Non-pigmented ciliary epithelial cell (primary cell): ENCODE data around the gene GSTT2B.
"Not testable (repeated sequence)": the region's sequence is repeated elsewhere in the genome, so short reads cannot be mapped to it uniquely, and the experiment has no call there.

Source experiments
- DNase-seq: peaks from one replicate; pipeline ENCODE4 v3.0.0-alpha.2; 2010; ENCODE audit warnings: low read depth

GSTT2B gene

DNA sequence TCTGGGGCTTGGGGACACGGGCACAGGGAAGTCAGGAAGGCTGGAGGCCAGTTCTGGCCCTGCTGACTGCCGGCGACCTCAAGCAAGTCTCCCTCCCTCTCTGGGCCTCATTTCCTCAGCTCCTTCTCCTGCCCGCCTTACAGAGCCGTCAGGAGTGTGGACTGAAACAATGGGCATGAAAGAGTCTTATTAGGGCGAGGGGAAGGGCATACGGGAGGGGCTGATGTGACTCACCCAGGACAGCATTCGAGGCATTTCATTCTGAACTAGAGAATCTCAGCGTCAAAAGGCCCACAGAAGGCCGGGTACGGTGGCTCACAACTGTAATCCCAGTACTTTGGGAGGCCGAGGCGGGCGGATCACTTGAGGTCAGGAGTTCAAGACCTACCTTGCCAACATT is 20.8 kb downstream of the GSTT2B start:
- DNase-seq = not testable (repeated sequence)

DNA sequence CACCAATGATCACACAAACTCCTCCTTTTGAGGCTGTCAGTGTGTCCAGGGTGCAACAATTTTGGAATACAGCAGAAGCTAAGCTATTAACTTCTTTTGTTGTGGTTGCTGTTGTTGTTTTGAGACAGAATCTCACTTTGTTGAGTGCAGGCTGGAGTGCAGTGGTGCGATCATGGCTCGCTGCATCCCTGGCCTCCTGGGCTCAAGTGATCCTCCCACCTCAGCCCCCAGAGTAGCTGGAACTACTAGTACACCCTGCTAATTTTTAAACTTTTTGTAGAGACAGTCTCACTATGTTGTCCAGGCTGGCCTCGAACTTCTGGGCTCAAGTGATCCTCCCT is 22.0 kb downstream of the GSTT2B start:
- DNase-seq = no peak

DNA sequence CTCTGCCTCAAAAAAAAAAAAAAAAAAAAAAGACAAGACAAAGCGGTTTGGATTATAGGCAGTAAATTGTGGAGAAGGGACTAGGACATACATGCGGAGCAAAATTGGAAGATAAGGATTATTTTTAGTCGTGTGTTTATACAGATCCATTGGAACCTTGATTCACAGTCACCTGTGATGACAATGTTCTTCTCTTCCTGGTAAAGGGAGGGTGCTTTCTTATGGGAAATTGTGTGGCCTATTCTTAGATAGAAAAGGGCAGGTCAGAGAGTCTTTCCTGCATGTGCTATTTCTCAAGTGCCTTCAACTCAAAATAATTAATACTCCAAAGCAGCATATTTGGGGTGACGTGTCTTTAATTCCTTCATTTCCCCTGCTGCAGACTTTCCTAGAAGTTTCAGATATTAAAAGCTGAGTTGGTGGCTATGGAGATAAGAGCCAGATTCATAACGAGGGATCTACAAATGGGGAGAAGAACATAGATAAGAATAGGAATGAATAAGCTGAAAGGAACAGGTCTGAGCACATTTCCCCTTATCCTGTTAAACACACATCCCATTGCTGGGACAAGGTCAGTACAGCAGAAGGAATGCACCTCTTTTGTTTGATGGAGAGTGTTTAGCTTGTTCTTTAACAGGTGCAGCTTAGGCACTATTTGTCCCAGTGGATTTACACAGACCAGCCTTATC is 22.5 kb downstream of the GSTT2B start:
- no peak for DNase-seq

DNA sequence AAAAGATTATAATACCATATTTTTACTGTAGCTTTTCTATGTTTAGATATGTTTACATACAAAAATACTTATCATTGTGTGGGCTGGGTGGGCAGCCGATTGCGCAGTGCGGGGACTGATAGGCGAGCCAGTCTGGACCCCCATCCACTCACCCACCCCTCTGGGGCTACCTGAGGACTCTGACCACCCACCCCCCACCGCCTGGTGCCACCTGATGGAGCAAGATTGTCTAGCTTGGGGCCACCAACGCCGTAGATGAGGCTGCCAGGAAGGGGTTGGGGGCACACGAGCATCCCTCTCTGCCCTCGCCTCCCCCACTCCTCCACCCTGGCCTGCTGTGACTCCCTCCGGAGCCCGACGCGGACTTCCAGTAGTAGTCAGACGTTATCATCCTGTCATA is 34.4 kb downstream of the GSTT2B start:
- DNase-seq = no peak

DNA sequence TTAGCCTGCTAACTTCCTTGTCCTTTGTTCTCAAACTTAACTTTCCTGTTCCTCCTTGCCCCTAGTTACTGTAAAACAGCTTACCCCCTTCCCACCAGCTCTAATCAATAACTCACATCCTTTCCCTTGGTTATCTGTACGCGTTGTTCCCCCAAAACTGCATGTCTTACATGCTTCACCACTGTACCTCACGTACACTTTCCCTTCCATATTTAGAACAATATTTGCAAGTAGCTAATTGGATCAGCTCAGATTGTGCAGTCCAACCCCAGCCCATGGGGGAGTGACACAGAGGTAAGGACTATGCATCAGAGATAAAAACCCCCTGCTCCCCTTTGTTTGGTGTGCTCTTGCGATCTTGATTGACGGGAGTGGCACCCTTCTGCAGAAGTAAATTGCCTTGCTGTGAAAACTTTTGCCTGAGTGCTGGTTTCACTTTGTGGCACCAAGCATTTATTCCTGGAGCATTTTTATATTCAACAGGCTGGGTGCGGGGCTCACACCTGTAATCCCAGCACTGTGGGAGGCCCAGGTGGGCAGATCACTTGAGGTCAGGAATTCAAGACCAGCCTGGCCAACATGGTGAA is 35.9 kb downstream of the GSTT2B start:
- DNase-seq = no peak

DNA sequence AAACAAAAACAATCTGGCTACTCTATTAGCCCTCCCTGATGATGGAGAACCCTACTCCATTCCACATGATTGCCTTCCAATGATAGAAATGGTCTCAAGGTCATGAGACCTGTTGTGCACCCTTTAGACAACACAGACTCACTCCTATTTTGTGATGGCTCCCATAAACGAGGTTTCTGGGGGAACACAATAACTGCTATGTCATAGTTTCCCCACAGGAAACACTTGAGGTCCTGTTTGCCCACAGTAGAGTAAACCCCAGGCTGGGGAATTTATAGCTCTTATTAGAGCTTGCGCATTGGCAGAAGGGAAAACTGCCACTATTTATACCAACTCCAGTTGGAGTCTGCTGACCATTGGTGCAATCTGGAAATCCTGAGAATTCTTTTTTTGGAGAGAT is 38.1 kb downstream of the GSTT2B start:
- DNase-seq = no peak

DNA sequence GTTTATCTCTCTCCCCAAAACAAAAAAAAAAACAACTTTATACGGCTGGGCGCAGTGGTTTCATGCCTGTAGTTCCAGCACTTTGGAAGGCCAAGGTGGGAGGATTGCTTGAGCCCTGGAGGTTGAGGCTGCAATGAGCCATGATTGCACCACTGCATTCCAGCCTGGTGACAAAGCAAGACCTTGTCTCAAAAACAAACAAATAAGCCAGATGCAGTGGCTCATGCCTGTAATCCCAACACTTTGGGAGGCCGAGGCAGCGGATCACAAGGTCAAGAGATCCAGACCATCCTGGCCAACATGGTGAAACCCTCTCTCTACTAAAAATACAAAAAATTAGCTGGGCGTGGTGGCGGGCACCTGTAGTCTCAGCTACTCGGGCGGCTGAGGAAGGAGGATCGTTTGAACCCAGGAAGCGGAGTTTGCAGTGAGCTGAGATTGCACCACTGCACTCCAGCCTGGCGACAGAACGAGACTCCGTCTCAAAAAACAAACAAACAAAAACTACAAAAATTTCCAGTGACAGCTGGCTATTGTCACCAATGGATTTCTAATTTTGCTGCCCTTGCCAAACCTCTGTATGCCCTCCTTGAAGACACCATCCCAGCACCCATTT is 39.3 kb downstream of the GSTT2B start:
- not testable (repeated sequence) for DNase-seq

DNA sequence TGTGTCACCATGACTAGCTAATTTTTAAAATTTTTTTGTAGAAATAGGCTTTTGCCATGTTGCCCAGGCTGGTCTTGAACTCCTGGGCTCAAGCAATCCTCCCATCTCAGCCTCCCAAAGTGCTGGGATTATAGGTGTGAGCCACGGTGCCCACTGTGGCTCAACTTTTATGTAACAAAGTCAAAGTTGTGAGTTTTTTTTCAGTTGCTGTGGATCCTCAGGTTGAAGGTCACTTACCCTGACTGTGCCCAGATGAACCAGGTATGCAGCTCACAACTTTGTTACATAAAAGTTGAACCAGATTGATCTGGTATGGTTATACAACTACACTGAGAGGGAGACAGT is 40.8 kb downstream of the GSTT2B start:
- DNase-seq = not testable (repeated sequence)

DNA sequence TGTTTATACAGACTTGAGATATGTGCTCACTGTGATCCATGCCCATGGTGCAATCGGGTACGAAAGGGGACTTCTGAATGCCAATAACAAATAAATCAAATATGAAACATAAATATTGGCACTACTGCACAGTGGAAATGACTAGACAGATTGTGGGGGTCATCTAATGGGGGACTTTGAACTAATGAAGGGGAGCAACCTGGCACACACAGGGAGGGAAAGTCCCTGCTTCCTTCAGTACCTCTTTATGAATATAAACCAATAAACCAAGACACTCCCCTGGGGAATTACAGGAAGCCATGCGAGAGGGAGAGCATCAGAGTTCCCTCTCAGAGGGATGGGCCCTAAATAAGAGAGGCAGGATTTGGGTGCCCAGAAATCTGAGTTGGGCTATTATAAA is 45.7 kb downstream of the GSTT2B start:
- DNase-seq = no peak

DNA sequence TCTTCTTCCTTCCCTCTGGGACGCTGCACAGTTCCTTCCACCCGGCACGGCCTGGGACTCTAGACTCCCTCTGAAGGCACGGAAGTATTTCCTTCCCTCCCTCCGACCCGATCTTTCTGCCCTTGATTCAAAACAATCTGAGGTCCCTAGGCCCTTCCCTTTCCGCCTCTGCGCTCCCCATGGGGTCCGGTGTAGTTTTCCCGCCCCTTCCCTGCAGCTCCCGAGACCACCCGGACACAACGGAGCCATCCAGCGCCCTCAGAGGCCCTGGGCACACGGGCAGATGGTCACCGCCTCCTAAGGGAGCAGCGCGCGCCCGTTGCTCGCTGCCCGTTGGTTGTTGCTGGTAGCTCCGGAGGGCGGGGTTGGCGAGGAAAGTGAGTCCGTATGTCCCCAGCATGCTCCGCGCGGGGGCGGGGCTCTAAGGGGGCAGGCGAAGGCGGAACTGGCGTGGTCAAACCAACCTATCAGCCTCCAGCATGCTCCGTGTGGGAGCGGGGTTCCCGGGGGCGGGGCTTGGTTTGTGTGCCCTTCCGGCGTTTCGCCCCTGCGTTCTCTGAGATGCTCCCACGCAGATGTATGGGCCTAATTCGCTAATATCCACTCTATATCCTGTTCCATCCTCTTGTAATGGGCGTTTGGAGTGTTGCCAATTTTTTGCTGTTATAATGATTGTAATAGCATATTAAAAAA is 47.2 kb downstream of the GSTT2B start:
- DNase-seq = peak; percentile 96

DNA sequence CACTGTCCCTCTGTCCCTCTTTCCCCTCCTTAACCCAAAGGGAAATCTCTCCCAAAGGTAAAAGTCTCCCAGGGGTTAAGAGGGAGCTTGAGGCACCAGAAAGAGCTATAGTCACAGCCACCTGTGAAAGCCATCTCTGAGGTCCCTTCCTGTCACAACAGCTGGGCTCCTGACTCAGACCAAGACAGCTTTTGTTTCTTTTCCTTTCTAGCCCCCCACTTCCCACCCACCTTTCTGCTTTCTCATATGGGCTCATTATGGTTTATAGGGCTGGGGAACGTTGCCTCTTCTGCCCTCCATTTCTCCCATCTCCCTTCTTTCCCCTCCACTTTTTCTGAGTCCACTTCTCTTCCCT is 47.7 kb downstream of the GSTT2B start:
- no peak for DNase-seq

DNA sequence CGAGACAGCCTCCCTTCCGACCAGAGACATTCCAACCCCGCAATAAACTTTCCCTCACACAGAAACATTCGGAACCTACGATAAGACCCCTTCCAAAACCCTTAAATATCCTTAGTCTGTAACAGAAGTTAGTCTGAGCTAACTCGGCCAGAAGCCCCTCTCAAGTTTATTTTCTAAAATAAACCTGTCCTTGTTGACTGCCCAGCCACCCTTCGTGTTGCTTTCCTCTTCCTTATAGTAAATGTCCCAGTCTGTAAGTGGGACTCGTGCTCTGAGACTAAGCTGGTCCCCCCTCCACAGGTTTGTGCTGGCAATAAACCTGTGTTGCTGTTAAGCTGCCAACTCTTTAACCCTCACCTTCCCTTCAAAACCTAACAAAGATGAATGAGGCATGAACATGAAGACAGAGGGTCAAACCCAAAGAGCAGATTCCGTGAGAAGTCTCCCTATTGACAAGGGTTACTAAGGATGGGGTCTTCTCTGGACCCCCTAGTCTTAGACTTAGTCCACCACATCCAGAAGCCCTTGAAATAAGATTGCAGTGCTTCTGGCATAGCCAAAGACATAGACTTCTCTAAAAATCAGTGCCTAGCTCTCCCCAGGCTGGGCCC is 48.6 kb downstream of the GSTT2B start:
- no peak for DNase-seq

DNA sequence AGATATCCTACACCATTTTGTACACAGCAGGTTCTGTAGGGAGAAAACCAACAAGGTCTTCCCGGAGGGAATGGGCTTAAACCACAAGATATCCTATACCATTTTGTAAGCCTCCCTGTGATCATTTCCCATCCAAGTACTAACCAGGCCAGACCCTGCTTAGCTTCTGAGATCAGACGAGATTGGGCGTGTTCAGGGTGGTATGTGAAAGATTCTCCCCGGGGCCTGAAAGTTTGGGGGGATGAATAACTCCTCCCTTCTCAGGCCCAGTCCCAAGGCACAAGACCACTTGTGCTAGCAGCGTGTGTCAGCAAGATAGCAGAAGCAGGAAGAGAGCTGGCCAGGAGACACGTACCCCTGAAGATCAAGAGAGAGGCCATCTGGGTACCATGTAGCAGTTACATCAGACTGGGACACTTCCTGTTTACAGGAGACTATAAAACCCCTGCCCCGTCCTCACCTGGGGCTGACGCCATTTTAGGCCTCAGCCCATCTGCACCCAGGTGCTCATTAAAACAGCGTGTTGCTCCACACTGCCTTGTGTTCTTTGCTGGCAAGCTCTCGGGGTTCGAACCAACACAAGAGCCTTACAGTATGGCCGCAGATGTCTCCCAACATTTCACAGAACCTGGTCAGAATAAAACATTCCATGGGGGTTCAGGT is 49.5 kb downstream of the GSTT2B start:
- DNase-seq = no peak

DNA sequence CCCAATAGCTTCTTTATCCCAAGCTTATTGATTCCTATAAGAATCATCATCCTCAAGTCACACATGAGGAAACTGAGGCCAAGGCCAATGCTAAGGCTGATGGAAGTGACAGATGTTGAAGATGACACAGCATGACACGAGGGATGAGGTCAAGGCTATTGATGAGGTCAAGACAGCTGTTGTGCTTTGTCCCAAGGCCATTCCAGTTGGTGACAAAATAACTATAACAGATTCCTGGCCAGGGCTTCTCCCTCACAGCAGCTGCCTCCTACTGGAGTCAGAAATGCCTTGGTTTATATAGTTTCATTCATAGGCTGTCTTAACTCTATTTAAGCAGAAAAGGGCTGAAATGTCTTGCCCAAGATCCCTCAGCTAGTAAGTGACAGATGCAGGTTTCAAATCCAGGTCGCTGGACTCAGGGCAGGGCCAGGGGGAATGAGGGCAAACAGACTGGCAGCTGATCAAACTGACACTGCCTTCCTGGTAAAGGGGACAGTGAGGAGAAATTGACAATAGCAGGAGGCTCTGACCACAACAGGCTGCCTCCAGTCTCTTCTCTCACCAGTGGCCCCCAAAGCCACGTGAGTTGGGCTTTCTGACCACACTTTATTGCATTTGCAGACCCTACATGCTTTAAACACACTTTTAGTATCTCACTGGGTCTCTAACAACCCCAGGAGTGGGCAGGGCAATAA is 50.4 kb downstream of the GSTT2B start:
- DNase-seq = no peak

DNA sequence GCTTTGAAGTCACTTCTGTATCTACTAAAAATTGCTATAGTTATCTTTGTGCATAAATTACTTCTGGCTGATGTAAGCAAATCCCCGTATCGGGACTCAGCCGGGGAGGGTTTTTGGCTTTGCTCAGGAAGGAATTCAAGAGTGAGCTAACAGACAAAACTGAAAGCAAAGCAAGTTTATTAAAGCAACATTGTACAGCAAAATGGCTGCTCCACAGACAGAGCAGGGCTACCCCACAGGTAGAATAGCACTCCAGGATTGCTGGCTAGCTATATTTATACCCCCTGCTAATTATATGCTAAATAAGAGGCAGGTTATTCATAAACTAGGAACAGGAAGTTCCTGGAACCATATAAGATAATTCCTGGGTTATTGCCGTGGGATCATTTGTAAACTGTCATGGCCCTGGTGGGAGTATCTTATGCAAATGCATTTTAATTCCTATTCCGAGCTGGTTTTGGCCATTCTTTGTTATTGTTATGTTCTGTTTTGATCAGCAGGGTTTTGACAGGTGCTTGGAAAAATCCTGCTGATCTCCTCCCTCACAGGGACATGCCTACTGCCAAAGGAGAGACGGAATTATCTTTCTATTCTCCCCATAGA is 51.6 kb downstream of the GSTT2B start:
- no peak for DNase-seq

DNA sequence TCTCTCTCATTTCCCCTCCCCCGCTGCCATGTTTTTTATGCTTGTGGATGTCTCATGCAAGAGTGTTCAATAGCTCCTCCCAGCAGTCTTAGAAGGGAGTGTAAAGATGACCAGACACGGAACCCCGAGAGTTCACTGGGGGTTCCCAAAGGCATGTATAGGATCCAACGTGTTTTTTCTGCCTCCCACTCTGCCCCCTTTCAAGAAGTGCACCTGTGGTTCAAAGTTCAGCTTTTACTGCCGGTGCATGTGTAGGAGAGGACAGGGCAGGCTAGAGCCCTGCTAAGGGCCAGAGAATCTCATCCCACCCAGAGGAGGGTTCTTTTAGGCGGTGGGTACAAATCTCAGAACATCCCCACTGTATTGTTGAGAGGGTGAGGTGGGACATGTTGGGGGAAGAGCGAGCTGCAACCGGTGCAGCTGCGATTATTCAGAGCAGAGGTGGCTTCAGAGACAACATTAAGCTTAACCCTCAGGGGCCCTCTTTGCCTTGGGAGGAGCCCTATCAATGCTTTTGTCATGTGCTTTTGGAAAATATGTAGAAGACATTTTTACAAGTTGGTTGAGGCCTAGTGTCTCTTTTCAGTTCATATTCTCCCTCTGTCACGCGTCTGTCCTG is 52.3 kb downstream of the GSTT2B start:
- DNase-seq = no peak

DNA sequence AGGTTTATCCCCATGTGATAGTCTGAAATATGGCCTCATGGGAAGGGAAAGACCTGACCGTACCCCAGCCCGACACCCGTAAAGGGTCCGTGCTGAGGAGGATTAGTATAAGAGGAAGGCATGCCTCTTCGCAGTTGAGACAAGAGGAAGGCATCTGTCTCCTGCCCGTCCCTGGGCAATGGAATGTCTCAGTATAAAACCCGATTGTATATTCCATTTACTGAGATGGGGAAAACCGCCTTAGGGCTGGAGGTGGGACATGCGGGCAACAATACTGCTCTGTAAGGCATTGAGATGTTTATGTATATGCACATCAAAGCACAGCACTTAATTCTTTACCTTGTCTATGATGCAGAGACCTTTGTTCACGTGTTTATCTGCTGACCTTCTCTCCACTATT is 53.6 kb downstream of the GSTT2B start:
- not testable (repeated sequence) for DNase-seq
